Colonic mucosa (tissue), 4 donors: ENCODE results near the gene AGBL4. TPM values are rescaled to one million over a fixed set of nuclear protein-coding genes. Genes with fewer than 3 reads are reported as not detected.

Source experiments
- DNase-seq: peaks from one replicate; pipeline ENCODE4 v3.0.0-alpha.2; 2020
- H3K27ac ChIP-seq: fragments of 200-600 bp; one replicate; pipeline ENCODE4 v1.8.0; 2021
- H3K27me3 ChIP-seq: fragments of 200-600 bp; one replicate; pipeline ENCODE4 v1.8.0; 2021
- H3K36me3 ChIP-seq: fragments of 200-600 bp; one replicate; pipeline ENCODE4 v1.8.0; 2021
- H3K4me1 ChIP-seq: fragments of 200-600 bp; one replicate; pipeline ENCODE4 v1.8.0; 2021; ENCODE audit warnings: mild to moderate bottlenecking
- H3K4me3 ChIP-seq: fragments of 200-600 bp; one replicate; pipeline ENCODE4 v1.8.0; 2021
- H3K9ac ChIP-seq, 2 donors: one replicate each; pipeline ENCODE4 v1.7.0; 2013; ENCODE audit warnings: control low read depth in 2 of 2, low read depth in 2 of 2, low read length in 2 of 2
- H3K9me3 ChIP-seq: fragments of 200-600 bp; one replicate; pipeline ENCODE4 v1.8.0; 2021
- CTCF ChIP-seq: fragments of 200-600 bp; IDR thresholded peaks from one replicate; pipeline ENCODE4 v1.8.0; 2022; ENCODE audit warnings: antibody characterized with exemption, mild to moderate bottlenecking
- intact Hi-C: fragments of 100-400 bp; cut with DNase I; formaldehyde crosslinking; loops from one replicate; pipeline ENCODE4 v1.14.1; 2022
- total RNA-seq, 2 donors: library from RNA; stranded (reverse); fragmentation: NEBNext Ultra II Directional in 1 of 2; extraction: Animal tissue kit (Norgen Biotek cat#: 25700) in 1 of 2; gene quantifications; one replicate each; pipeline ENCODE4 v1.2.1, GENCODE V29; 2021
- donor health status: healthy.
- donor health status: DM: no; HTN: no; CAD: no.
- donor health status: DM: no; HTN: no; CAD: no.

AGBL4 gene
- total RNA-seq, 2 donors from 2014 or later, result 0.24 to 0.30 TPM

GRCh38 chr1:48761411-48761810, 1262.3 kb downstream of the AGBL4 start:
- no peak overlapping the region for H3K4me3 ChIP-seq
- no peaks in the 10 kb centered on the region for H3K36me3 ChIP-seq
- H3K9ac ChIP-seq, result no peak overlapping the region
- no peak for TF ChIP-seq CTCF
- no peaks in the 10 kb centered on the region for H3K4me1 ChIP-seq
- no peak for DNase-seq
- no peaks in the 10 kb centered on the region for H3K9me3 ChIP-seq
- no peak overlapping the region for H3K27ac ChIP-seq
- H3K27me3 ChIP-seq, result no peaks in the 10 kb centered on the region
- intact Hi-C loops, result no loop called here

- H3K27ac ChIP-seq, result no peak overlapping the region
Observed at GRCh38 chr1:48760857-48761256, 1262.9 kb downstream of the AGBL4 start.

DNA sequence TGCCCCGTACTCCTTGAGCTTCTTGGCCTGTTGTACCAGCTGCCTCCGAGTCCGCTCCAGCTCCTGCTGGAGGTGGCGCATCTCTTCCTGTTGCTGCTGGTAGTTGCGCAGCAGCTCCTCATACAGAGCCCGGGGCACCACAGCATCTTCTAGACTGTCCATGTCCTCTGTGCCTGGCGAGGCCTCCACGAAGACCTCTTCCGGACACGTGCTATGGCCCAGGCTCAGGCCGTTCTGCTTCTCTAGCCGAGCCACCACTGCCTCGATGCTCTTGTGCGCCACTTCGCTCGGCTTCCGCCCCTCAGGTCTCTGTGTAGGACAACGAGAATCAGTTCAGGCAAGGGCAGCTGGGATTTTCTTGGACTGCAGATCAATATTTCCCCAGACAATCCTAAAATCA, 1264.8 kb downstream of the AGBL4 start:
- Histone ChIP-seq H3K4me3 (no peak overlapping the region), H3K9ac (no peak overlapping the region), H3K36me3 (no peaks in the 10 kb centered on the region), H3K9me3 (no peaks in the 10 kb centered on the region), H3K4me1 (no peaks in the 10 kb centered on the region), H3K27ac (no peak overlapping the region), H3K27me3 (no peaks in the 10 kb centered on the region)
- TF ChIP-seq CTCF, result no peak
- DNase-seq, result no peak
- intact Hi-C loops, result no loop called here

More at GRCh38 chr1:48760857-48761256, 1262.9 kb downstream of the AGBL4 start:
- no peak for DNase-seq
- intact Hi-C loops, result no loop called here
- H3K9ac ChIP-seq, result no peak overlapping the region
- H3K36me3 ChIP-seq, result no peaks in the 10 kb centered on the region
- H3K4me3 ChIP-seq, result no peak overlapping the region
- H3K27me3 ChIP-seq, result no peaks in the 10 kb centered on the region
- no peaks in the 10 kb centered on the region for H3K9me3 ChIP-seq
- TF ChIP-seq CTCF, result no peak
- H3K4me1 ChIP-seq, result no peaks in the 10 kb centered on the region

DNA sequence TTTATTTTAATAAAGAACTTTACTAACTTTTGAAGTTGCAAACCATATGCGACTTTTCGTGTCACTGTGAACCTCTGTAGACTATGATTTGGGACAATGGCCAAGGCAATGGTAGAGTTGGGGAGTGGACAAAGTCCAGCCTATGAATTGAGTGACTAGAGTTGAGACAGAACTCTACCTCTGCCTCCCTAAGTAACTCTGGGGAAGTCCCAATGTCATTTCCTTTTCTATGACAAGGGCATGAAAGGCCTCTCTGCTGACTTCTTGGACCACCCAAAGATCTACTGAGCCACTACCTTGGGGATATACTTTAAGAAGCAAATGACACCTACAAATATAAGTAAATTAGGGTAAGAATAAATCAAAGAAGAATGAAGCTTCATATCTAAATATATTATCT, 1266.4 kb downstream of the AGBL4 start:
- intact Hi-C loops, result no loop called here
- Histone ChIP-seq H3K4me3 (no peak overlapping the region), H3K9me3 (no peaks in the 10 kb centered on the region), H3K36me3 (no peaks in the 10 kb centered on the region), H3K9ac (no peak overlapping the region), H3K27ac (no peak overlapping the region), H3K4me1 (no peaks in the 10 kb centered on the region), H3K27me3 (no peaks in the 10 kb centered on the region)
- no peak for DNase-seq
- TF ChIP-seq CTCF, result no peak

- Histone ChIP-seq H3K9ac (no peak overlapping the region), H3K4me1 (no peaks in the 10 kb centered on the region), H3K9me3 (no peaks in the 10 kb centered on the region), H3K27me3 (no peaks in the 10 kb centered on the region), H3K36me3 (no peaks in the 10 kb centered on the region), H3K27ac (no peak overlapping the region), H3K4me3 (no peak overlapping the region)
- intact Hi-C loops, result no loop called here
- DNase-seq, result no peak
- TF ChIP-seq CTCF, result no peak
Observed at GRCh38 chr1:48756683-48757316, 1267.0 kb downstream of the AGBL4 start.
